B cell (primary cell): Measurements from ENCODE around the gene PHETA2. TPM values are rescaled to one million over a fixed set of nuclear protein-coding genes. Genes with fewer than 3 reads are reported as not detected.

Source experiments
- ATAC-seq: fragments of 200-7000 bp; cut with Tn5 transposase; one replicate; pipeline ENCODE4 v1.10.0; 2021; ENCODE audit warnings: low read depth, mild to moderate bottlenecking, moderate number of reproducible peaks, moderate library complexity
- CTCF ChIA-PET: fragments of 350-600 bp; sonication (Branson Sonifier 250); formaldehyde crosslinking; loops from one replicate; lab custom pipeline; 2021; ENCODE audit warnings: antibody characterized with exemption, inconsistent platforms; lab: Charles Lee
- POLR2A ChIA-PET: fragments of 350-600 bp; sonication (Branson Sonifier 250); formaldehyde crosslinking; loops from one replicate; lab custom pipeline; 2021; ENCODE audit warnings: antibody characterized with exemption; lab: Charles Lee
- DNase-seq: peaks from one replicate; pipeline ENCODE4 v3.0.0; 2013
- H2AFZ ChIP-seq: 2 replicates; pipeline ENCODE4 v1.6.1; 2012; ENCODE audit warnings: mild to moderate bottlenecking, low read depth, low read length; ENCODE audit not compliant: insufficient read depth, poor library complexity, severe bottlenecking
- H3K27ac ChIP-seq, 2 donors: 1 replicate in 1 of 2; 2 replicates in 1 of 2; pipeline ENCODE4 v1.5.1; 2012 to 2013; ENCODE audit warnings: low read length in 2 of 2, mild to moderate bottlenecking in 2 of 2, moderate library complexity in 1 of 2
- H3K27me3 ChIP-seq, 4 experiments: fragments of 200-600 bp in 1 of 4; sonication (generic) in 1 of 4; replicated peaks in 1 of 4; 1 replicate in 2 of 4; 2 replicates in 2 of 4; pipeline versions ENCODE4 v1.6.1 to v1.7.0; 2013 to 2016; ENCODE audit warnings: low read length in 3 of 4, mild to moderate bottlenecking in 2 of 4, mixed read lengths in 1 of 4, moderate library complexity in 1 of 4; ENCODE audit not compliant: insufficient read depth in 4 of 4, control insufficient read depth in 3 of 4; ENCODE audit errors: control extremely low read depth in 1 of 4
- H3K36me3 ChIP-seq, 2 experiments: replicated peaks in 1 of 2; 1 replicate in 1 of 2; 2 replicates in 1 of 2; pipeline versions ENCODE4 v1.6.1 to v1.7.1; 2013; ENCODE audit warnings: low read length in 1 of 2; ENCODE audit not compliant: insufficient read depth in 2 of 2, control insufficient read depth in 1 of 2; ENCODE audit errors: control extremely low read depth in 1 of 2, extremely low read depth in 1 of 2
- H3K4me1 ChIP-seq, 2 donors: fragments of 200-600 bp in 1 of 2; sonication (generic) in 1 of 2; 1 replicate in 1 of 2; 2 replicates in 1 of 2; pipeline versions ENCODE4 v1.5.1 to v1.6.1; 2013 to 2017; ENCODE audit warnings: low read length in 2 of 2; ENCODE audit not compliant: control insufficient read depth in 2 of 2, insufficient read depth in 2 of 2
- H3K4me2 ChIP-seq: replicated peaks from 2 replicates; pipeline ENCODE3; 2012; ENCODE audit warnings: mild to moderate bottlenecking, low read depth, low read length; ENCODE audit not compliant: poor library complexity, severe bottlenecking
- H3K4me3 ChIP-seq, 5 experiments: fragments of 200-600 bp in 1 of 5; sonication (generic) in 1 of 5; 1 replicate in 3 of 5; 2 replicates in 2 of 5; pipeline versions ENCODE4 v1.5.1 to v1.7.0; 2011 to 2016; ENCODE audit warnings: low read length in 4 of 5, mild to moderate bottlenecking in 4 of 5, low read depth in 2 of 5, control low read depth in 1 of 5, moderate library complexity in 1 of 5; ENCODE audit not compliant: insufficient read depth in 1 of 5; ENCODE audit errors: control extremely low read depth in 1 of 5, extremely low read depth in 1 of 5
- H3K79me2 ChIP-seq: fragments of 200-600 bp; sonication (generic); one replicate; pipeline ENCODE4 v1.6.0; 2016; ENCODE audit warnings: low read length; ENCODE audit not compliant: control insufficient read depth, insufficient read depth
- H3K9ac ChIP-seq: fragments of 200-600 bp; sonication (generic); 2 replicates; pipeline ENCODE4 v1.6.1; 2017; ENCODE audit warnings: mild to moderate bottlenecking, low read length, moderate library complexity
- H3K9me3 ChIP-seq, 3 donors: one replicate each; pipeline versions ENCODE4 v1.6.1 to v1.7.1; 2013; ENCODE audit warnings: low read length in 2 of 3; ENCODE audit not compliant: control insufficient read depth in 2 of 3, insufficient read depth in 1 of 3; ENCODE audit errors: control extremely low read depth in 1 of 3
- H4K20me1 ChIP-seq: 2 replicates; pipeline ENCODE4 v1.6.0; 2012; ENCODE audit warnings: mild to moderate bottlenecking, low read length; ENCODE audit not compliant: insufficient read depth, control insufficient read depth, poor library complexity, severe bottlenecking
- H3K27ac Mint-ChIP-seq: one replicate; pipeline ENCODE4 v1.8.0; 2021; ENCODE audit warnings: mixed read lengths
- H3K27me3 Mint-ChIP-seq: one replicate; pipeline ENCODE4 v1.8.0; 2021; ENCODE audit warnings: mixed read lengths
- H3K4me1 Mint-ChIP-seq: one replicate; pipeline ENCODE4 v1.8.0; 2021; ENCODE audit warnings: mixed read lengths
- H3K4me3 Mint-ChIP-seq: one replicate; pipeline ENCODE4 v1.8.0; 2021; ENCODE audit warnings: mixed read lengths
- H3K9me3 Mint-ChIP-seq: one replicate; pipeline ENCODE4 v1.8.0; 2022; ENCODE audit warnings: mixed read lengths; ENCODE audit not compliant: insufficient read depth
- CTCF ChIP-seq: fragments of 200-600 bp; IDR thresholded peaks from one replicate; pipeline ENCODE4 v1.8.0; 2022; ENCODE audit warnings: antibody characterized with exemption, mild to moderate bottlenecking
- EZH2 ChIP-seq: IDR thresholded peaks from 2 replicates; pipeline ENCODE4 v1.6.1; 2012; ENCODE audit warnings: borderline replicate concordance, low read depth, mild to moderate bottlenecking, moderate library complexity, low read length; ENCODE audit not compliant: insufficient read depth, poor library complexity, severe bottlenecking
- WGBS: methylation state at CpG from one replicate; pipeline ENCODE4 v1.1.5; 2013; ENCODE audit warnings: missing lambda C conversion rate; ENCODE audit not compliant: insufficient coverage; 5-methylcytosine and 5-hydroxymethylcytosine counted together
- intact Hi-C: fragments of 100-400 bp; cut with micrococcal nuclease; formaldehyde crosslinking; loops from one replicate; pipeline ENCODE4 v1.10.0; 2022
- polyA plus RNA-seq: library from polyadenylated mRNA; depleted of rRNA; stranded (reverse); fragments of >200 nt; gene quantifications from 2 replicates; pipeline ENCODE4 v1.2.3, GENCODE V29; 2012
- total RNA-seq, 2 donors: library from RNA; stranded (reverse); fragments of 120-200 nt in 1 of 2; gene quantifications; 1 replicate in 1 of 2; 2 replicates in 1 of 2; pipeline versions ENCODE4 v1.2.3 to v1.2.4, GENCODE V29; 2013 to 2022

Gene PHETA2
- total and polyA plus RNA-seq, 2 donors (not counting 1 experiment from before 2014, with no cell fraction given), result 1.1 to 3.8 TPM

- POLR2A ChIA-PET, result no interaction called here
Observed at GRCh38 chr22:42083119-42083518, 9.1 kb downstream of the PHETA2 start.

GRCh38 chr22:42084874-42085273 lies 10.8 kb downstream of the PHETA2 start:
- no peak overlapping the region for H3K27ac ChIP-seq
- H3K9ac ChIP-seq, result no peak overlapping the region
- ATAC-seq (no peak), DNase-seq (no peak)
- 100% methylated on average over 6 of the region's 8 CpGs for WGBS
- no peaks in the 10 kb centered on the region for H3K27me3 ChIP-seq
- peaks cover 0 to 52% of the 10 kb centered on the region in 2 experiments for H3K36me3 ChIP-seq
- no peak overlapping the region for H3K4me3 ChIP-seq
- peaks cover 50% of the 10 kb centered on the region for H3K4me1 Mint-ChIP-seq
- H3K9me3 Mint-ChIP-seq, result no peaks in the 10 kb centered on the region
- H3K9me3 ChIP-seq, result no peaks in the 10 kb centered on the region
- intact Hi-C loops, result no loop called here
- ChIA-PET POLR2A (interaction anchor here (0.6 kb wide), 1 partner anchor 166 kb away, joined by 4 read pairs; no protein-coding TSS in a partner anchor), CTCF (no interaction called here)
- no peak for TF ChIP-seq EZH2
- no peak for TF ChIP-seq CTCF
- H3K4me1 ChIP-seq, result peaks cover 21 to 26% of the 10 kb centered on the region in 2 donors
- no peak overlapping the region for H3K4me2 ChIP-seq
- peaks cover 89% of the 10 kb centered on the region for H3K79me2 ChIP-seq
- no peaks in the 10 kb centered on the region for H3K27me3 Mint-ChIP-seq
- no peak overlapping the region for H2AFZ ChIP-seq
- H3K4me3 Mint-ChIP-seq, result no peak overlapping the region
- H3K27ac Mint-ChIP-seq, result no peak overlapping the region
- peaks cover 15% of the 10 kb centered on the region for H4K20me1 ChIP-seq

More at GRCh38 chr22:42083119-42083518, 9.1 kb downstream of the PHETA2 start:
- CTCF ChIA-PET, result no interaction called here
- no peak overlapping the region for H3K4me2 ChIP-seq
- DNase-seq (no peak), ATAC-seq (no peak)
- peaks cover 76% of the 10 kb centered on the region for H3K79me2 ChIP-seq
- intact Hi-C loops, result no loop called here
- 100% methylated on average over 1 of the region's 4 CpGs for WGBS
- no peak overlapping the region for H3K27ac ChIP-seq
- H3K27me3 ChIP-seq, result no peaks in the 10 kb centered on the region
- no peak overlapping the region for H3K9ac ChIP-seq
- H3K4me3 Mint-ChIP-seq, result no peak overlapping the region
- peaks cover 18 to 25% of the 10 kb centered on the region in 2 donors for H3K4me1 ChIP-seq
- H3K27me3 Mint-ChIP-seq, result no peaks in the 10 kb centered on the region
- H3K4me1 Mint-ChIP-seq, result peaks cover 49% of the 10 kb centered on the region
- no peaks in the 10 kb centered on the region for H3K9me3 ChIP-seq
- H3K36me3 ChIP-seq, result peaks cover 0 to 52% of the 10 kb centered on the region in 2 experiments
- H2AFZ ChIP-seq, result no peak overlapping the region
- no peak overlapping the region for H3K27ac Mint-ChIP-seq
- peaks cover 15% of the 10 kb centered on the region for H4K20me1 ChIP-seq
- no peak overlapping the region for H3K4me3 ChIP-seq
- TF ChIP-seq CTCF (no peak), EZH2 (no peak)
- H3K9me3 Mint-ChIP-seq, result no peaks in the 10 kb centered on the region
